ENCODE measurements around the gene SLC24A4.
"Not testable (repeated sequence)": the region's sequence is repeated elsewhere in the genome, so short reads cannot be mapped to it uniquely, and the experiment has no call there.

The SLC24A4 gene

GRCh38 chr14:92536231-92536630, 213.3 kb downstream of the SLC24A4 start:
- not testable (repeated sequence) for H3K36me3 ChIP-seq (ENCODE audit: insufficient read depth, low read length); H2AFZ ChIP-seq (ENCODE audit: low read length, unreplicated experiment); H3K27me3 ChIP-seq (ENCODE audit: insufficient read depth, low read length); H3K4me3 ChIP-seq (ENCODE audit: low read depth, low read length)
- Histone ChIP-seq H3K27ac (ENCODE audit: low read depth, low read length) (peak overlapping the region; percentile 51; the same call in 1 of the 2 replicates), H3K4me1 (ENCODE audit: control insufficient read depth, insufficient read depth, low read length, unreplicated experiment) (peaks cover 26% of the 10 kb centered on the region), H3K79me2 (ENCODE audit: control insufficient read depth, insufficient read depth, low read length, unreplicated experiment) (peaks cover 21% of the 10 kb centered on the region)

- Histone ChIP-seq H3K4me1 (ENCODE audit: control insufficient read depth, insufficient read depth, low read length, unreplicated experiment) (peaks cover 26% of the 10 kb centered on the region), H3K27me3 (ENCODE audit: insufficient read depth, low read length) (no peaks in the 10 kb centered on the region), H3K36me3 (ENCODE audit: insufficient read depth, low read length) (peaks cover 8% of the 10 kb centered on the region; the same call in 1 of the 2 replicates), H3K27ac (ENCODE audit: low read depth, low read length) (no peak overlapping the region), H3K4me3 (ENCODE audit: low read depth, low read length) (no peak overlapping the region), H2AFZ (ENCODE audit: low read length, unreplicated experiment) (no peak overlapping the region), H3K79me2 (ENCODE audit: control insufficient read depth, insufficient read depth, low read length, unreplicated experiment) (peaks cover 21% of the 10 kb centered on the region)
These were observed 215.5 kb downstream of the SLC24A4 start for GRCh38 chr14:92538412-92538985.

- H3K36me3 ChIP-seq (ENCODE audit: insufficient read depth, low read length) = peaks cover 8% of the 10 kb centered on the region; the same call in 1 of the 2 replicates
- peaks cover 21% of the 10 kb centered on the region for H3K79me2 ChIP-seq (ENCODE audit: control insufficient read depth, insufficient read depth, low read length, unreplicated experiment)
- H2AFZ ChIP-seq (ENCODE audit: low read length, unreplicated experiment) = no peak overlapping the region
- peaks cover 26% of the 10 kb centered on the region for H3K4me1 ChIP-seq (ENCODE audit: control insufficient read depth, insufficient read depth, low read length, unreplicated experiment)
- H3K27me3 ChIP-seq (ENCODE audit: insufficient read depth, low read length) = no peaks in the 10 kb centered on the region
- H3K27ac ChIP-seq (ENCODE audit: low read depth, low read length) = peak overlapping the region; percentile 95
- H3K4me3 ChIP-seq (ENCODE audit: low read depth, low read length) = no peak overlapping the region
These were observed 216.5 kb downstream of the SLC24A4 start for GRCh38 chr14:92539419-92539818.

GRCh38 chr14:92539875-92540274, 216.9 kb downstream of the SLC24A4 start:
- Histone ChIP-seq H3K4me1 (ENCODE audit: control insufficient read depth, insufficient read depth, low read length, unreplicated experiment) (peaks cover 26% of the 10 kb centered on the region), H3K27ac (ENCODE audit: low read depth, low read length) (peak overlapping the region; percentile 95), H3K36me3 (ENCODE audit: insufficient read depth, low read length) (peaks cover 8% of the 10 kb centered on the region; the same call in 1 of the 2 replicates), H3K27me3 (ENCODE audit: insufficient read depth, low read length) (no peaks in the 10 kb centered on the region), H3K79me2 (ENCODE audit: control insufficient read depth, insufficient read depth, low read length, unreplicated experiment) (peaks cover 21% of the 10 kb centered on the region), H3K4me3 (ENCODE audit: low read depth, low read length) (no peak overlapping the region), H2AFZ (ENCODE audit: low read length, unreplicated experiment) (no peak overlapping the region)

- peaks cover 26% of the 10 kb centered on the region for H3K4me1 ChIP-seq (ENCODE audit: control insufficient read depth, insufficient read depth, low read length, unreplicated experiment)
- peak overlapping the region; percentile 95 for H3K27ac ChIP-seq (ENCODE audit: low read depth, low read length)
- no peak overlapping the region; the same call in 1 of the 2 replicates for H3K4me3 ChIP-seq (ENCODE audit: low read depth, low read length)
- H3K36me3 ChIP-seq (ENCODE audit: insufficient read depth, low read length) = peaks cover 8% of the 10 kb centered on the region; the same call in 1 of the 2 replicates
- peaks cover 21% of the 10 kb centered on the region for H3K79me2 ChIP-seq (ENCODE audit: control insufficient read depth, insufficient read depth, low read length, unreplicated experiment)
- no peaks in the 10 kb centered on the region for H3K27me3 ChIP-seq (ENCODE audit: insufficient read depth, low read length)
- H2AFZ ChIP-seq (ENCODE audit: low read length, unreplicated experiment) = no peak overlapping the region
These were observed 217.6 kb downstream of the SLC24A4 start for GRCh38 chr14:92540472-92541048.

- Histone ChIP-seq H3K36me3 (ENCODE audit: insufficient read depth, low read length) (peaks cover 8% of the 10 kb centered on the region; the same call in 1 of the 2 replicates), H3K4me1 (ENCODE audit: control insufficient read depth, insufficient read depth, low read length, unreplicated experiment) (peaks cover 24% of the 10 kb centered on the region), H3K27ac (ENCODE audit: low read depth, low read length) (no peak overlapping the region), H3K27me3 (ENCODE audit: insufficient read depth, low read length) (no peaks in the 10 kb centered on the region), H2AFZ (ENCODE audit: low read length, unreplicated experiment) (no peak overlapping the region), H3K4me3 (ENCODE audit: low read depth, low read length) (no peak overlapping the region), H3K79me2 (ENCODE audit: control insufficient read depth, insufficient read depth, low read length, unreplicated experiment) (peaks cover 16% of the 10 kb centered on the region)
These were observed 220.0 kb downstream of the SLC24A4 start for GRCh38 chr14:92542766-92543554.

GRCh38 chr14:92544051-92544720, 221.2 kb downstream of the SLC24A4 start:
- peaks cover 8% of the 10 kb centered on the region; the same call in 1 of the 2 replicates for H3K36me3 ChIP-seq (ENCODE audit: insufficient read depth, low read length)
- no peaks in the 10 kb centered on the region for H3K27me3 ChIP-seq (ENCODE audit: insufficient read depth, low read length)
- no peak overlapping the region for H3K4me3 ChIP-seq (ENCODE audit: low read depth, low read length)
- peaks cover 5% of the 10 kb centered on the region for H3K79me2 ChIP-seq (ENCODE audit: control insufficient read depth, insufficient read depth, low read length, unreplicated experiment)
- H2AFZ ChIP-seq (ENCODE audit: low read length, unreplicated experiment) = no peak overlapping the region
- no peak overlapping the region for H3K27ac ChIP-seq (ENCODE audit: low read depth, low read length)
- H3K4me1 ChIP-seq (ENCODE audit: control insufficient read depth, insufficient read depth, low read length, unreplicated experiment) = peaks cover 24% of the 10 kb centered on the region

- Histone ChIP-seq H3K4me1 (ENCODE audit: control insufficient read depth, insufficient read depth, low read length, unreplicated experiment) (peaks cover 6% of the 10 kb centered on the region), H3K27ac (ENCODE audit: low read depth, low read length) (no peak overlapping the region), H3K36me3 (ENCODE audit: insufficient read depth, low read length) (0 out of 2 replicates have a peak, but pooled peaks cover 3% of the 10 kb centered on the region), H3K79me2 (ENCODE audit: control insufficient read depth, insufficient read depth, low read length, unreplicated experiment) (no peaks in the 10 kb centered on the region), H3K27me3 (ENCODE audit: insufficient read depth, low read length) (no peaks in the 10 kb centered on the region), H2AFZ (ENCODE audit: low read length, unreplicated experiment) (no peak overlapping the region), H3K4me3 (ENCODE audit: low read depth, low read length) (no peak overlapping the region)
These were observed 223.5 kb downstream of the SLC24A4 start for GRCh38 chr14:92546347-92547053.

- Histone ChIP-seq H3K27ac (ENCODE audit: low read depth, low read length) (no peak overlapping the region), H2AFZ (ENCODE audit: low read length, unreplicated experiment) (no peak overlapping the region), H3K27me3 (ENCODE audit: insufficient read depth, low read length) (no peaks in the 10 kb centered on the region), H3K79me2 (ENCODE audit: control insufficient read depth, insufficient read depth, low read length, unreplicated experiment) (no peaks in the 10 kb centered on the region), H3K36me3 (ENCODE audit: insufficient read depth, low read length) (no peaks in the 10 kb centered on the region), H3K4me1 (ENCODE audit: control insufficient read depth, insufficient read depth, low read length, unreplicated experiment) (peaks cover 17% of the 10 kb centered on the region), H3K4me3 (ENCODE audit: low read depth, low read length) (no peak overlapping the region)
These were observed 226.3 kb downstream of the SLC24A4 start for GRCh38 chr14:92549105-92549858.

All from ACC112 (cell line).